GM12878 (cell line): ENCODE measurements around the gene CFAP61.

Source experiments
- BHLHE40 ChIP-seq, 2 experiments: fragments of 450-650 bp in 1 of 2; IDR thresholded peaks; 2 replicates each; pipeline ENCODE4 v1.6.1; 2011 to 2017; ENCODE audit warnings: low read depth in 2 of 2, borderline replicate concordance in 1 of 2, improper control_type of control experiment in 1 of 2, low read length in 1 of 2, mild to moderate bottlenecking in 1 of 2
- EZH2 ChIP-seq: IDR thresholded peaks from 2 replicates; pipeline ENCODE4 v1.6.1; 2012; ENCODE audit warnings: low read depth, mild to moderate bottlenecking, control low read depth, inconsistent platforms, low read length, borderline replicate concordance; ENCODE audit not compliant: control insufficient read depth
- GABPA ChIP-seq: IDR thresholded peaks from 2 replicates; pipeline ENCODE4 v1.6.1; 2014; ENCODE audit warnings: antibody characterized with exemption, low read depth, mild to moderate bottlenecking, inconsistent platforms
- GATAD2B ChIP-seq: fragments of 450-650 bp; conservative IDR thresholded peaks from 2 replicates; pipeline ENCODE4 v1.6.1; 2017; ENCODE audit warnings: low read depth, mild to moderate bottlenecking, moderate library complexity
- KDM1A ChIP-seq: fragments of 200-600 bp; sonication (generic); IDR thresholded peaks from 2 replicates; pipeline ENCODE4 v1.6.1; 2016; ENCODE audit warnings: borderline replicate concordance
- REST ChIP-seq: IDR thresholded peaks from 2 replicates; pipeline ENCODE4 v1.6.1; 2012; ENCODE audit warnings: mild to moderate bottlenecking, low read depth, low read length
- RFX5 ChIP-seq: IDR thresholded peaks from 2 replicates; pipeline ENCODE4 v1.6.1; 2011; ENCODE audit warnings: low read depth, low read length, improper control_type of control experiment
- SIN3A ChIP-seq: IDR thresholded peaks from 2 replicates; pipeline ENCODE4 v1.6.1; 2012; ENCODE audit warnings: low read depth, low read length, improper control_type of control experiment
- TAF1 ChIP-seq: IDR thresholded peaks from 2 replicates; pipeline ENCODE4 v1.6.1; 2011; ENCODE audit warnings: mild to moderate bottlenecking, low read depth, low read length, borderline replicate concordance
- TF ChIP-seq, protein P1 (sequence below): IDR thresholded peaks from 2 replicates; pipeline ENCODE4 v1.6.1; 2011; ENCODE audit warnings: borderline replicate concordance, low read depth, mild to moderate bottlenecking, moderate library complexity, low read length; ENCODE audit not compliant: insufficient read depth, poor library complexity, severe bottlenecking
- TF ChIP-seq, protein P2 (sequence below), 3 experiments: IDR thresholded peaks in 2 of 3; conservative IDR thresholded peaks in 1 of 3; 2 replicates each; pipeline ENCODE4 v1.5.1; 2011; ENCODE audit warnings: low read depth in 3 of 3, low read length in 3 of 3, mild to moderate bottlenecking in 3 of 3, control low read depth in 2 of 3, moderate library complexity in 2 of 3, inconsistent platforms in 1 of 3, mixed read lengths in 1 of 3; ENCODE audit not compliant: control insufficient read depth in 2 of 3, insufficient read depth in 1 of 3; ENCODE audit errors: extremely low read depth in 1 of 3

DNA sequence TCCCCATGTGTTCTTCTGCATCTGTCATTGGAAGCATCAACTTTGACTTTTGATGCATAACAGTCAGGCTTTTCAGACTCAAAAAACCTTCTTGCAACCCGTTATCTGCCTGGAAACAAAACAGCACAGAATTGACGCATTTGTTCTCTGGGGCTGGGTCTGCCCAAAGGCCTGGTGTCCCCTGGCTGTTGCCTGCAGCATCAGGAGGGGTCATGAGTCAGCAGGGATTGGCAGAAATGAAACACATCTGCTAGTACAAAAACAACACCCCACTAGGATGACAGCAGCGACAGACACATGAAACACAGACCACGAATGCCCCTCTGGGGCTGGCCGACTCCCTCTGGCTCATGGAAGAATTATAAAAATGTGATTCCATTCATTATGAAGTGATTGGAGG, 158.0 kb downstream of the CFAP61 start:
- TF ChIP-seq, protein P1, sequence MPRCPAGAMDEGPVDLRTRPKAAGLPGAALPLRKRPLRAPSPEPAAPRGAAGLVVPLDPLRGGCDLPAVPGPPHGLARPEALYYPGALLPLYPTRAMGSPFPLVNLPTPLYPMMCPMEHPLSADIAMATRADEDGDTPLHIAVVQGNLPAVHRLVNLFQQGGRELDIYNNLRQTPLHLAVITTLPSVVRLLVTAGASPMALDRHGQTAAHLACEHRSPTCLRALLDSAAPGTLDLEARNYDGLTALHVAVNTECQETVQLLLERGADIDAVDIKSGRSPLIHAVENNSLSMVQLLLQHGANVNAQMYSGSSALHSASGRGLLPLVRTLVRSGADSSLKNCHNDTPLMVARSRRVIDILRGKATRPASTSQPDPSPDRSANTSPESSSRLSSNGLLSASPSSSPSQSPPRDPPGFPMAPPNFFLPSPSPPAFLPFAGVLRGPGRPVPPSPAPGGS, result no peak
- no peak for TF ChIP-seq KDM1A
- TF ChIP-seq EZH2, result no peak
- TF ChIP-seq, protein P2, sequence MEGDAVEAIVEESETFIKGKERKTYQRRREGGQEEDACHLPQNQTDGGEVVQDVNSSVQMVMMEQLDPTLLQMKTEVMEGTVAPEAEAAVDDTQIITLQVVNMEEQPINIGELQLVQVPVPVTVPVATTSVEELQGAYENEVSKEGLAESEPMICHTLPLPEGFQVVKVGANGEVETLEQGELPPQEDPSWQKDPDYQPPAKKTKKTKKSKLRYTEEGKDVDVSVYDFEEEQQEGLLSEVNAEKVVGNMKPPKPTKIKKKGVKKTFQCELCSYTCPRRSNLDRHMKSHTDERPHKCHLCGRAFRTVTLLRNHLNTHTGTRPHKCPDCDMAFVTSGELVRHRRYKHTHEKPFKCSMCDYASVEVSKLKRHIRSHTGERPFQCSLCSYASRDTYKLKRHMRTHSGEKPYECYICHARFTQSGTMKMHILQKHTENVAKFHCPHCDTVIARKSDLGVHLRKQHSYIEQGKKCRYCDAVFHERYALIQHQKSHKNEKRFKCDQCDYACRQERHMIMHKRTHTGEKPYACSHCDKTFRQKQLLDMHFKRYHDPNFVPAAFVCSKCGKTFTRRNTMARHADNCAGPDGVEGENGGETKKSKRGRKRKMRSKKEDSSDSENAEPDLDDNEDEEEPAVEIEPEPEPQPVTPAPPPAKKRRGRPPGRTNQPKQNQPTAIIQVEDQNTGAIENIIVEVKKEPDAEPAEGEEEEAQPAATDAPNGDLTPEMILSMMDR (IDR thresholded peaks at IDR 0.05 in 2 of 3, conservative IDR thresholded peaks at IDR 0.05 in 1 of 3; ENCODE audit: control insufficient read depth in 2 of 3, extremely low read depth in 1 of 3, insufficient read depth in 1 of 3, low read depth in 3 of 3, low read length in 3 of 3), result no peak
- no peak for TF ChIP-seq SIN3A
- no peak for TF ChIP-seq RFX5
- TF ChIP-seq GABPA, result no peak
- no peak for TF ChIP-seq REST
- no peak for TF ChIP-seq BHLHE40 (IDR thresholded peaks at IDR 0.05; ENCODE audit: borderline replicate concordance in 1 of 2, low read depth in 2 of 2, low read length in 1 of 2)
- TF ChIP-seq TAF1, result no peak
- TF ChIP-seq GATAD2B, result no peak
